B cell (primary cell): ENCODE data around the gene CARMIL3. TPM values are rescaled to one million over a fixed set of nuclear protein-coding genes. Genes with fewer than 3 reads are reported as not detected.

ENCODE experiments used
- ATAC-seq: fragments of 200-7000 bp; cut with Tn5 transposase; one replicate; pipeline ENCODE4 v1.10.0; 2021; ENCODE audit warnings: low read depth, mild to moderate bottlenecking, moderate number of reproducible peaks, moderate library complexity
- CTCF ChIA-PET: fragments of 350-600 bp; sonication (Branson Sonifier 250); formaldehyde crosslinking; loops from one replicate; lab custom pipeline; 2021; ENCODE audit warnings: antibody characterized with exemption, inconsistent platforms; lab: Charles Lee
- POLR2A ChIA-PET: fragments of 350-600 bp; sonication (Branson Sonifier 250); formaldehyde crosslinking; loops from one replicate; lab custom pipeline; 2021; ENCODE audit warnings: antibody characterized with exemption; lab: Charles Lee
- DNase-seq: peaks from one replicate; pipeline ENCODE4 v3.0.0; 2013
- H2AFZ ChIP-seq: 2 replicates; pipeline ENCODE4 v1.6.1; 2012; ENCODE audit warnings: mild to moderate bottlenecking, low read depth, low read length; ENCODE audit not compliant: insufficient read depth, poor library complexity, severe bottlenecking
- H3K27ac ChIP-seq, 2 donors: 1 replicate in 1 of 2; 2 replicates in 1 of 2; pipeline ENCODE4 v1.5.1; 2012 to 2013; ENCODE audit warnings: low read length in 2 of 2, mild to moderate bottlenecking in 2 of 2, moderate library complexity in 1 of 2
- H3K27me3 ChIP-seq, 4 experiments: fragments of 200-600 bp in 1 of 4; sonication (generic) in 1 of 4; replicated peaks in 1 of 4; 1 replicate in 2 of 4; 2 replicates in 2 of 4; pipeline versions ENCODE4 v1.6.1 to v1.7.0; 2013 to 2016; ENCODE audit warnings: low read length in 3 of 4, mild to moderate bottlenecking in 2 of 4, mixed read lengths in 1 of 4, moderate library complexity in 1 of 4; ENCODE audit not compliant: insufficient read depth in 4 of 4, control insufficient read depth in 3 of 4; ENCODE audit errors: control extremely low read depth in 1 of 4
- H3K36me3 ChIP-seq, 2 experiments: replicated peaks in 1 of 2; 1 replicate in 1 of 2; 2 replicates in 1 of 2; pipeline versions ENCODE4 v1.6.1 to v1.7.1; 2013; ENCODE audit warnings: low read length in 1 of 2; ENCODE audit not compliant: insufficient read depth in 2 of 2, control insufficient read depth in 1 of 2; ENCODE audit errors: control extremely low read depth in 1 of 2, extremely low read depth in 1 of 2
- H3K4me1 ChIP-seq, 2 donors: fragments of 200-600 bp in 1 of 2; sonication (generic) in 1 of 2; 1 replicate in 1 of 2; 2 replicates in 1 of 2; pipeline versions ENCODE4 v1.5.1 to v1.6.1; 2013 to 2017; ENCODE audit warnings: low read length in 2 of 2; ENCODE audit not compliant: control insufficient read depth in 2 of 2, insufficient read depth in 2 of 2
- H3K4me2 ChIP-seq: replicated peaks from 2 replicates; pipeline ENCODE3; 2012; ENCODE audit warnings: mild to moderate bottlenecking, low read depth, low read length; ENCODE audit not compliant: poor library complexity, severe bottlenecking
- H3K4me3 ChIP-seq, 5 experiments: fragments of 200-600 bp in 1 of 5; sonication (generic) in 1 of 5; 1 replicate in 3 of 5; 2 replicates in 2 of 5; pipeline versions ENCODE4 v1.5.1 to v1.7.0; 2011 to 2016; ENCODE audit warnings: low read length in 4 of 5, mild to moderate bottlenecking in 4 of 5, low read depth in 2 of 5, control low read depth in 1 of 5, moderate library complexity in 1 of 5; ENCODE audit not compliant: insufficient read depth in 1 of 5; ENCODE audit errors: control extremely low read depth in 1 of 5, extremely low read depth in 1 of 5
- H3K79me2 ChIP-seq: fragments of 200-600 bp; sonication (generic); one replicate; pipeline ENCODE4 v1.6.0; 2016; ENCODE audit warnings: low read length; ENCODE audit not compliant: control insufficient read depth, insufficient read depth
- H3K9ac ChIP-seq: fragments of 200-600 bp; sonication (generic); 2 replicates; pipeline ENCODE4 v1.6.1; 2017; ENCODE audit warnings: mild to moderate bottlenecking, low read length, moderate library complexity
- H3K9me3 ChIP-seq, 3 donors: one replicate each; pipeline versions ENCODE4 v1.6.1 to v1.7.1; 2013; ENCODE audit warnings: low read length in 2 of 3; ENCODE audit not compliant: control insufficient read depth in 2 of 3, insufficient read depth in 1 of 3; ENCODE audit errors: control extremely low read depth in 1 of 3
- H4K20me1 ChIP-seq: 2 replicates; pipeline ENCODE4 v1.6.0; 2012; ENCODE audit warnings: mild to moderate bottlenecking, low read length; ENCODE audit not compliant: insufficient read depth, control insufficient read depth, poor library complexity, severe bottlenecking
- H3K27ac Mint-ChIP-seq: one replicate; pipeline ENCODE4 v1.8.0; 2021; ENCODE audit warnings: mixed read lengths
- H3K27me3 Mint-ChIP-seq: one replicate; pipeline ENCODE4 v1.8.0; 2021; ENCODE audit warnings: mixed read lengths
- H3K4me1 Mint-ChIP-seq: one replicate; pipeline ENCODE4 v1.8.0; 2021; ENCODE audit warnings: mixed read lengths
- H3K4me3 Mint-ChIP-seq: one replicate; pipeline ENCODE4 v1.8.0; 2021; ENCODE audit warnings: mixed read lengths
- H3K9me3 Mint-ChIP-seq: one replicate; pipeline ENCODE4 v1.8.0; 2022; ENCODE audit warnings: mixed read lengths; ENCODE audit not compliant: insufficient read depth
- EZH2 ChIP-seq: IDR thresholded peaks from 2 replicates; pipeline ENCODE4 v1.6.1; 2012; ENCODE audit warnings: borderline replicate concordance, low read depth, mild to moderate bottlenecking, moderate library complexity, low read length; ENCODE audit not compliant: insufficient read depth, poor library complexity, severe bottlenecking
- WGBS: methylation state at CpG from one replicate; pipeline ENCODE4 v1.1.5; 2013; ENCODE audit warnings: missing lambda C conversion rate; ENCODE audit not compliant: insufficient coverage; 5-methylcytosine and 5-hydroxymethylcytosine counted together
- intact Hi-C: fragments of 100-400 bp; cut with micrococcal nuclease; formaldehyde crosslinking; loops from one replicate; pipeline ENCODE4 v1.10.0; 2022
- polyA plus RNA-seq: library from polyadenylated mRNA; depleted of rRNA; stranded (reverse); fragments of >200 nt; gene quantifications from 2 replicates; pipeline ENCODE4 v1.2.3, GENCODE V29; 2012
- total RNA-seq, 2 donors: library from RNA; stranded (reverse); fragments of 120-200 nt in 1 of 2; gene quantifications; 1 replicate in 1 of 2; 2 replicates in 1 of 2; pipeline versions ENCODE4 v1.2.3 to v1.2.4, GENCODE V29; 2013 to 2022
- TF ChIP-seq, protein P1 (sequence below): fragments of 200-600 bp; IDR thresholded peaks from one replicate; pipeline ENCODE4 v1.8.0; 2022; ENCODE audit warnings: antibody characterized with exemption, mild to moderate bottlenecking

The CARMIL3 gene
- total and polyA plus RNA-seq, 2 donors (not counting 1 experiment from before 2014, with no cell fraction given) = 1.0 to 7.2 TPM

DNA sequence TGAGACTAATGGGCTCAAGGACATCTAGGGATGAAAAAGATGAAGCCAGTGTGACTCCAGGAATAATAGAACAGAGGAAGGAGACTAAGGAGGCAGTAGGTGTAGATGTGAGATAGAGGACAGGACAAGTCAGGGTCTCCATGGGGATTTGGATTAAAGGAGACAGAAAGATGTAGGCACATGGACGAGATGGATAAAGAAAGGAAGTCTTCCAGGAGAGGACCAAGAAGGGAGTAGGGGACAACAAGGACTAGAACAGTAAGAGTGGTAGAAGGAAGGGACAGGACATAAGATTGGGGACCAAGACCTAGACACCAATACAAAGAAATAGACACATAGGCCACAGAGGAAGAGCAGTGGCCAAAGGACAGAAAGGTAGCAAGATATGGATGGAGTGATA, 35.2 kb downstream of the CARMIL3 start:
- H3K9me3 ChIP-seq = no peaks in the 10 kb centered on the region
- intact Hi-C loops = no loop called here
- H3K27ac ChIP-seq = no peak overlapping the region
- ATAC-seq (no peak), DNase-seq (no peak)
- H3K9me3 Mint-ChIP-seq = no peaks in the 10 kb centered on the region
- H3K4me2 ChIP-seq = no peak overlapping the region
- no peak overlapping the region for H3K27ac Mint-ChIP-seq
- H3K4me3 Mint-ChIP-seq = no peak overlapping the region
- 100% methylated on average over 1 of the region's 1 CpG for WGBS
- H3K4me1 ChIP-seq = peaks cover under 1 to 10% of the 10 kb centered on the region in 2 donors
- peaks cover 4% of the 10 kb centered on the region for H3K79me2 ChIP-seq
- POLR2A ChIA-PET = no interaction called here
- TF ChIP-seq EZH2 = no peak
- H4K20me1 ChIP-seq = no peaks in the 10 kb centered on the region
- no peak overlapping the region for H3K4me3 ChIP-seq
- H3K36me3 ChIP-seq = no peaks in the 10 kb centered on the region
- H3K27me3 Mint-ChIP-seq = no peaks in the 10 kb centered on the region
- no peak overlapping the region for H2AFZ ChIP-seq
- H3K4me1 Mint-ChIP-seq = peaks cover 14% of the 10 kb centered on the region
- no peak overlapping the region for H3K9ac ChIP-seq
- CTCF ChIA-PET = interaction anchor here (1.2 to 8.0 kb wide), 3 partner anchors 21 to 33 kb away, joined by 3 to 75 read pairs (median 17); no protein-coding TSS in a partner anchor
- H3K27me3 ChIP-seq = no peaks in the 10 kb centered on the region

DNA sequence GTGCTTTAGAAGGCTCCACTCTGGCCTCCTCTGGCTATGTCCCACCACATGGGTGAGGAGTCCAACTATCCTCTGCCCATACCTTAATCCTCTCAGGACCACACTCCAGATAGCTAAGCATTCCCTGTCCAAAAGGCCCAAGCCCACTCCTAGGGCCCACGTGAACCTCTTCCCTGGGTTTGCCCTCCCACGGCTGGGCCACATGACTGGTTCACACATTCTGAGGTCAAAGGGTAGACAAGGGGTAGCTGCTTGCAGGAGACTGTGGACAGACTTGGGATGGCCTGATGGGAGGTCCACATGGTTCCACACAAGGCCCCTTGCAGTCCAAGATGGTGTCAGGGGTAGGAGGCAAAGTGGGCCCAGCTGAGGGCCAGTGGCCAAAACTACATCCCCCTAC, 36.3 kb downstream of the CARMIL3 start:
- DNase-seq (no peak), ATAC-seq (no peak)
- Histone ChIP-seq H3K4me2 (no peak overlapping the region), H3K9me3 (no peaks in the 10 kb centered on the region), H3K9ac (no peak overlapping the region), H4K20me1 (no peaks in the 10 kb centered on the region), H3K27me3 (no peaks in the 10 kb centered on the region), H3K4me1 (peaks cover 0 to 9% of the 10 kb centered on the region in 2 donors), H3K79me2 (peaks cover 4% of the 10 kb centered on the region), H3K4me3 (no peak overlapping the region), H3K36me3 (no peaks in the 10 kb centered on the region), H2AFZ (no peak overlapping the region), H3K27ac (no peak overlapping the region)
- ChIA-PET POLR2A (interaction anchor here (0.7 kb wide), 1 partner anchor 25 kb away, joined by 6 read pairs; no protein-coding TSS in a partner anchor), CTCF (interaction anchor here (0.7 to 12.1 kb wide), 6 partner anchors 8 to 73 kb away, joined by 3 to 292 read pairs (median 4); partner anchors contain the start of gene CPNE6)
- intact Hi-C loops = no loop called here
- Mint-ChIP-seq H3K4me1 (peaks cover 14% of the 10 kb centered on the region), H3K9me3 (no peaks in the 10 kb centered on the region), H3K4me3 (no peak overlapping the region), H3K27ac (no peak overlapping the region), H3K27me3 (no peaks in the 10 kb centered on the region)
- TF ChIP-seq, protein P1, sequence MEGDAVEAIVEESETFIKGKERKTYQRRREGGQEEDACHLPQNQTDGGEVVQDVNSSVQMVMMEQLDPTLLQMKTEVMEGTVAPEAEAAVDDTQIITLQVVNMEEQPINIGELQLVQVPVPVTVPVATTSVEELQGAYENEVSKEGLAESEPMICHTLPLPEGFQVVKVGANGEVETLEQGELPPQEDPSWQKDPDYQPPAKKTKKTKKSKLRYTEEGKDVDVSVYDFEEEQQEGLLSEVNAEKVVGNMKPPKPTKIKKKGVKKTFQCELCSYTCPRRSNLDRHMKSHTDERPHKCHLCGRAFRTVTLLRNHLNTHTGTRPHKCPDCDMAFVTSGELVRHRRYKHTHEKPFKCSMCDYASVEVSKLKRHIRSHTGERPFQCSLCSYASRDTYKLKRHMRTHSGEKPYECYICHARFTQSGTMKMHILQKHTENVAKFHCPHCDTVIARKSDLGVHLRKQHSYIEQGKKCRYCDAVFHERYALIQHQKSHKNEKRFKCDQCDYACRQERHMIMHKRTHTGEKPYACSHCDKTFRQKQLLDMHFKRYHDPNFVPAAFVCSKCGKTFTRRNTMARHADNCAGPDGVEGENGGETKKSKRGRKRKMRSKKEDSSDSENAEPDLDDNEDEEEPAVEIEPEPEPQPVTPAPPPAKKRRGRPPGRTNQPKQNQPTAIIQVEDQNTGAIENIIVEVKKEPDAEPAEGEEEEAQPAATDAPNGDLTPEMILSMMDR = no peak
- TF ChIP-seq EZH2 = no peak
- WGBS = 100% methylated on average over 1 of the region's 2 CpGs
